GM19324 (cell line): ENCODE results near the gene EPHA4.

Experiments
- ATAC-seq: cut with Tn5 transposase; IDR thresholded peaks from one replicate; pipeline ENCODE4 v1.9.1; 2021; ENCODE audit warnings: mild to moderate bottlenecking, moderate library complexity; ENCODE audit not compliant: unreplicated experiment, low FRiP score

The EPHA4 gene

DNA sequence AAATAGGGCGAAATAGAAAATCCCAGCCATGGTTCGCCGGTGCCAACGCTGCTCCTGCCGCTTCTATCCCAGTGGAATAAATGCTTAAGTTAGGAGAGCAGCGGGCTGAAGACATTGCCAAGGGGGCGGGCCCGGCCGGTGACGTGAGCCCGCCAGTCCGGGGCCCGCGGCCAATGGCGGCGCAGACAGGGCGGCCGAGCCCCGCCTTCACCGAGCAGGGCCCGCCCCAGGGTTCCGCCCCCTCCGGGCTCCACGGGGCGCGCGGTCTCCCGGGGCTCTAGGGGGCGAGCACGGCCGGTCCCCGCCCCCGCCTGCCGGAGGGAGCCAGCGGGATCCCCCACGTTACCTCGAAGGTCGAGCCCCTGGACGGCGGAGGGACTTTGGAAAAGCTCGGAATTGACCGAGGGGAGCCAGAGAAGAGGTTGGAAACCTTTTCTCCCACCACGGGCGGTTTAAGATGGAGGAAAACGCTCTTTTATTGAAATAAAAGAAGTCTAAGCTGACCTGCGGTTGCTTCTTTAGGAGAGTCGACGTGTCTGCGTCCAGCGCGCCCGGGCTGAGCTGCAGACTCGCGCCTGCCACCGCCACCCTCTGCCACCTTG lies at the start of gene EPHA4:
Gene EPHA4 (minus strand): TSS at position 86 of the 602 bp plus-strand sequence. CDS start 56 bp downstream, at position 30.
- peak; percentile 92 for ATAC-seq

DNA sequence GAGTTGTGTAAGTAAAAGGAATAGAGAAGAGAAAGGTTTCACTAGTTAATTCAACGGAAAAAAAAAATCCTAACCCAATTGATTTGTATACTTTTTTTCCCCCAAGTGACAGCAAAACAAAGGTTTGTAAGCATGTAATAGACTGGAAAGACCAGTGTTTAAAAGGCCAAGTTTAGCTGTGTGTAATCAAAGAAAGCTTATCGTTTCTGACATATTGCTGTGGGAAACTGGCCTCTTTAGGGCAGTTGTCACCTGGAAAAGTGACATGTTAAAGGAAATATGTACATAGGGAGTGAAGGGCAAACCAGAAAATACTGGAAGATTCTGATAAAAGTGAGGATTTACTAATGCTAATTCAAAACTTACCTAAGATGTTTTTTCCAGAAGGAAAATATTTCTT lies 45.9 kb upstream of the EPHA4 start:
- no peak for ATAC-seq

DNA sequence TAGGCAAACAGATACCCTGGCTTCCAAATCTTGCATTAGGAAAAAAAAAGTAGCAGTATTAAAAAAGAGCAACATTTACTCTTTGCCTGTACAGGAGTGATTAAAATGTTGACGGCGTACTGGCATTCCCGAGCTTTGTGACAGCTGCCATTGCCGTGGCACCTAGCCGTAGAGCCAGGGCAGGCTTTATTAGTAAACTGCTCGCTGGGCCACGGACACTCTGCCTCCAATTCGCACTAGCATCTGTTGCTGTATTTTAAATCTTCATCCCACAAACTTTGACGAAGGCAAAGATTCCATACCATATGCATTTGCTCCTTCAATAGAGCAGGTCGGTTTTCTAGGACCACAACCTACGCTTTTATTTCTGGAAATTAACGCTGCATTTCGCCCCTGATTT lies 44.5 kb upstream of the EPHA4 start:
- ATAC-seq = no peak

DNA sequence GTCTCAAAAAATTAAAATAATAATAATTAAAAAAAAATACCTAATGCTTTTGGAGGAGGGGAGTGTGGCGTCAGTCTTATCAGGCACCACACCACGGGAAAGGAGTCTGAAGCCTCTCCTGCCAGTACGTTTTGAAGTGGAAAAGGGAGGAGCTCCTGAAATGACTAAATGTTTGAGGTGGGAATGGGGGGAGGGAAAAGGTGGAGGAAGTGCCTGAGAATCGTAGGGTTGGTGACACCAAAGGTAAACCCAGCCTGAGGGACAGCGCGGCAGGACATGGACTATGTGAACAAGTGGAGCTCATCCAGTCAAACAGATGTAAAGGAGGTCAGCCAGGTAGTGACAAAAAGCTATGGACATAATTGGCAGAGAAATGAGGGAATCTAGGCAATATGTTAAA lies 42.2 kb upstream of the EPHA4 start:
- no peak for ATAC-seq

DNA sequence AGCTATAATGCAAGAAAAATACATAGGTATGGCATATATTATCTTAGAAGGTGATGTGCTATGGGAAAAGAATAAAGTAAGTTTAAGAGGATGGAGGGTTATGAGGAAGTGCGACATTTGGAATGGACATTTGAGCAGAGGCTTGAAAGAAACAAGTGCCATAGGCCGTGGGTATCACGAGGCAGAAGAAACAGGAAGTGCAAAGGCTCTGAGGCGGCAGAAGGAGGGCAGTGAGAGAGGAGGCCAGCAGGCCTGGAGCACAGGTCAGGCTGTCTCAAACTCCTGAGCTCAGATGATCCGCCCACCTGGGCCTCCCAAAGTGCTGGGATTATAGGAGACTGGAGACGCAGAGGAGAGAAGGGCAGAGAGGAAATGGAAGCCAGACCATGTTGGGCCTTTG lies 40.7 kb upstream of the EPHA4 start:
- ATAC-seq = no peak

DNA sequence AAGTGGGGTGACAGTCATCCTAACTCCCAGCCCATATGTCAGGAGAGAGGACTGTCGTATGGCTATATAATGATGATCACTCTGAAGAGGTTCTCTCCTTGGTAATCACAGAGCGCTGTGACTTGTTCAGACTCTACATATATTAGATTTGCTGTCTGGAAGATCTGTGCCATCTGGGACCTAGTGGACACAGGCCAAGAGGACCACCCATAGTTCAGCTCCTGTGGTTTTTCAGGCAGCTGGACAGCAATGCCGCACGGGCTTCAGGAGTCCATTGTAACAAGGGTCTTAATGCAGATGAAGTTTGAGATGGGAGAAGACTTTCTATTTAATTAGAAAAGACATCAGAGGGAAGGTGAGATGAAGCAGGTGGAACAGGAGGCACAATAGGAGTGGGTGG lies 40.1 kb upstream of the EPHA4 start:
- no peak for ATAC-seq

DNA sequence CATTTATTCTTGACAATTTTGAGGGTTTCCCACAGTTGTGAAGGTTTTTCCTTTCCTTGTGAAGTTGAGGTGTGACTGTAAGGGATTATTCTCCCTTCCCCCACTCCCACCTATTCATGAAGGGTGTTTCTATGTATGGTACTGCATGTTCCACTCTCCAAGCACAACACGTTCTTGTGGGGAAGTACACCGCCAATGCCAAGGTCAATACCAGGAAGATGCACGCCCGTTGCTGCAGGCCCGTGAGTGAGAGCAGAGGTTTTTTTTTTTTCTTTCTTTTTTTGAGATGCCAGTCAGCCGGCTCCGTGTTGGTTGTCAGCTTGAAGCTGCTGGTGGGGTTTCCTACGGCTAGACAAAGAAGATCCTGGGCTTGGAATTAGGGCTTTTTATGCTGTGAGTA lies 38.6 kb upstream of the EPHA4 start:
- ATAC-seq = no peak

DNA sequence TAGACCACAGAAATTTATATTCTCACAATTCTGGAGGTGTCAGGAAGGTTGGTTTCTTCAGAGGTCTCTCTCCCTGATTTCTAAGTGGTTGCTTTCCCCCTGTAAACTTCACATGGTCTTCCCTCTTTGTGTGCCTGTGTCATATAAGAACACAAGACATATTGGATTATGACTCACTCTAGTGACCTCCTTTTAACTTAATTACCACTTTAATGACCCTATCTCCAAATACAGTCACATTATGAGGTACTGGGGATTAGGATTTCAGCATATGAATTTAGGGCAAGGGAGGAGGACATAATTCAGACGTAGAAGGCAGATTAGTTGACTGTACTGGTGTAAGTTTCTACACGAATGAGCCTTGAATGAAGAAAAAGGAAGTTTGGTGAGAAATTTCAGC lies 38.2 kb upstream of the EPHA4 start:
- ATAC-seq = no peak

DNA sequence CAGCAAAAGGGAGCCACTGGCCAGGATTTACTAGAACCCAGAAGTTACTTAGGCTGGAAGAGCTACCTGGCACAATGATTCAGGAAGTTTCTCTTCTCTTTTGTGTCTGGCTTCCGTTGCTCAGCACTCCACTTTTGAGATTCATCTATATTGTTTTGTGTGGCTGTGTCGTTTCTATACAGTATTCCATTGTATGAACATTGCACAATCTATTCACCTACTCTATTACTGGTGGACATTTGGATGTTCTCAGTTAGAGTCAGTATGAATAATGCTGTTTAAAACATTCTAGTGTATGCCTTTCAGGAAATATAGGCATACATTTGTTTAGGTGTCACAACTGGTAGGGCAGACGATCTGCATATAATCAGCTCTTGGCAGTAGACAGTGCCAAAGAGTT lies 36.3 kb upstream of the EPHA4 start:
- ATAC-seq = no peak

DNA sequence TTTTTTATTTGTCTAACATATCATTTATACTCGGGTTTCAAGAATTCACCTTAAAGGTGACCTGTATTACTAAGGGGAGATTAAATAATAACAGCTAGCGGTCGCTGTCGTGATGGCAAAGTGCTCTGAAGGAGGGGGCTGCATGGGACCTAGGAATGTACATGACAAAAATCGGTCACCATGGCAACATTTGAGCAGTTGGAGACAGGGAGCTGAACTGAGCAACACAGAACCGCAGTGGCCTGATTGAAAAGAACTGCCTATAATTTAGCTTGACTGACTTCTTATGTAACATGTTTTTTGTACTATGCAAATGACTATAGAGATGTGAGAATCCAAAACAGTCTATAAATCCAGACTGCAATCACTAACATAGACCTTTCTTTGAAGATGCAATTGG lies 34.3 kb upstream of the EPHA4 start:
- no peak for ATAC-seq

DNA sequence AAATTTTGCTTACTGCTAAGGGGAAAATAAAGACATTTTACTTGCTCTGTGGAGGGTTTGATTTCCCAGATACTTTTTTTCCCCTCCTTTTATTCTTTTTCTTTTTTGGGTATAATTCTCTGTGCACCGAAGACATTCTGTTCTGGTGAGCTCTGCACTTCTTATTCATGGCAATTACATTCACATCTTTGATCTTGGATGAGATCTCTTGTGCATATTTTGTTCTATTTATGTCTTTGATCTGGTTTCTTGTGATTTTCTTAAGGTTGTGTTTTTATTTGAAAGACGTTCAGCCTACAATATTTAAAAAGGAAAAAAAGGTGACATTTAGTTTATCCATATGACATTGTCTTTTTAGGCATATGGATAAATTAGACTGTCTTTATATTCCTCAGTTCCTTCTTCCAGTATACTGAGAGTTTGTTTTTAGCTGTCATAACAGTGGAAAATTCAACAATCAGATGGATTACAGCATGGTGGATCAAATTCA lies 33.7 kb upstream of the EPHA4 start:
- ATAC-seq = no peak

DNA sequence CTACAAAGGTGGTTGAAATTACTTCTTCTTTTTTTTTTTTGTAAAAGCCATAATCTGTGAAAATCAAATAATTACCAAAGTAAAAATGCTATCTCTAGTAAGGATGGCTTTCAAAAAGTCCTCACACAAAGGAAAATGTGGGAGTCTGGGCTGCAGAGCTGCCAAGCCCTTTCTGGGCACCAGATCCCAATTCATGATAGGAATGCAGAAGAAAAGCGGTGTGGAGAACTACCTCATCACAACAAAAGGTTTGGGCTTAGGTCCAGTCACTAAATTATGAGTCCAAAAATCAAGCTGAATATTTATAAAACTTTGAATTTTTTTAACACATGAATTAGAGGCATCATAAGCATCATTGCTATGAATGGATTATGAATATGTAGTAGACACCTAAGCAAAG lies 30.8 kb upstream of the EPHA4 start:
- no peak for ATAC-seq

DNA sequence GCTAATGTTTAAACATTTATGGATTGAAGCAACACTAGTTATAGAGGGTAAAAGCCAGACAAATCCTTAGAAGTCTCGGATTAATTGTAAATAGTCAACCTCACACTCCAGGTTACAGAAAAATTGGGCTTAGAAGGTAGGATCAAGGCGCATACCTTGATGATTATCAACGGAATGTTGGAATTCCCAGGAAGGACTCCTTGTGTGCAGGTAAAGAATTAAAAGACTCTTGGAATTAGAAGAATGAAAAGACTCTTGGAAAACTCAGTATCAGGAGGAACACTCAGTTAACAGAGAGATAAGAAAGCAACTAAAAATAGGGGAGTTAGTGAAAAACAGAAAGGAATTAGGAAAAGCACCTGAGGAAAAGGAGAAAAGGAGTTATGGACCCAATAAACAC lies 29.3 kb upstream of the EPHA4 start:
- ATAC-seq = no peak

DNA sequence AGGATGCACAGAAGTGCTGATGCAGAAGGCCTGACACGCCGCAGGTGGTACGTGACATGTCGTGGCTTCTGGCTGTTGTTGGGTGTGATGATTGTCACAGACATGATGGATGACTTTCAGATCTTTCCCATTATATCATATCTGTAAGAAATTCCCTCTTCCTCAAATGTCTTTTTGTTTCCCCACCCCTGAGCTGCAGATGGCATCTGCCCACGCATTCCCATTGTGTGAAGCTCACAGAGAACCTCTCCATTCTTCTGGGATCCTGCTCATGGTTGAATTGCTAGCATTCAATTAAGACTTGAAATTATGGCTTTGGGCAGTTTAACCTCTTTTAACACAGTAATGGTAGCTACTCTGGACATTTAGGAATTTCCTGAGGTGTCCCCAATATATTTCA lies 28.3 kb upstream of the EPHA4 start:
- ATAC-seq = no peak

DNA sequence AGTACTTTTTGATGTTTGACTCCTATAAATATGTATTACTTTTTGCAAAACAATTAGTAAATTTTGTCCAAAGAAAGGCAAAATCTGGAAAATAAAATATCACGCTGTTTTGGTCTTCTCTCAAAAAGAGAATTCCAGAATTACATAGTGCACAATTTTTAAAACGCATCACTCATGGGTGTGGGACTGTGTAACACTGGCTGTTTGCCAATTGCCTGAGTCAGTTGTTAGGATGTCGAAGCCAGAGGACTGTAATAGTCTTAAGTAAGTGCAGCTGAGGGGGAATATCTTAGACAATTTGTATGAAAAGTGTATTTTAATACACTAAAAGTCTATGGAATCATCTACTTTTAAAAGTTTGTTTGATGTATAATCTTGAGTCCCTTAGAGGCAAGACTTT lies 24.1 kb upstream of the EPHA4 start:
- no peak for ATAC-seq

DNA sequence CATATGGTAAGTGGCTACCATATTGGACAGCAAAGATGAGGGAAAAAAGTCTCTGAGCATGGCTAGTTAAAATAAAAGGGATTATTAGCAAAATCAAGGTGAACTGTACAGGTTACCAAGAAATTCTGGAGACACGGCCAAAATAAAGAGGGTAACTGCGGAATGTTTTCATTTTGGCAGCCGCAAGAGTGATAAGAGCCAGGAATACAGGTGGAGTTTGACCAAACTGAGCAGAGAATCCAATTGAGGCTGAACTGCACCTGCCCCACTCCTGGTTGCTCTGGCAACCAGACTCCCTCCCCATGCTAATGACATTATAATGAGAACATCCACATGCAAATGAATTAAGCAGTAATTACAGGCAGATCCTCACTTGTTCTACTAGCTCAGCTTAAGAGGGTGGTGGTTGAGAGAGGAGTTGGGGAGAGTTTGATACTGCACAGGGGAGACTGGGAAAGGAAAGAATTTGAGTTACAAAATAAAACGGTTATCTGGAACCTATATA lies 18.8 kb upstream of the EPHA4 start:
- ATAC-seq = no peak

DNA sequence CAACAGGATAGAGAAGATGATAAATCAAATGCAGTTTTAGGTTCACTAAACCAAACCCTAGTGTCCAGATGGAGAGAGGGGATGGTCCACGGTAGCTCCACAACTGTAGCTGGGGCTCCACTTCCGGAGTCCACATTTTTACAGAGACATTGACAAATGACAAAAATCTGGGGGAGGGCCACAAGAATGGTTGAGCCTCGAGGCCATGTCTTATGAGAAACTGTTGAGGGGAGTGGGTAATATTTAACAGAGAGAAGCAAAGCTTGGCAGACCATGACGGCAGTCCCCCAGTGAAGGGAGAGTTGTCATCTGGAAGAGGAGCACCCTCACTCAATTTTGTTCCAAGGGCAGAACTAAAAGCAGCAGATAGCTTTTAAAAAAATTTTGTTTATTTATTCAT lies 17.6 kb upstream of the EPHA4 start:
- no peak for ATAC-seq

DNA sequence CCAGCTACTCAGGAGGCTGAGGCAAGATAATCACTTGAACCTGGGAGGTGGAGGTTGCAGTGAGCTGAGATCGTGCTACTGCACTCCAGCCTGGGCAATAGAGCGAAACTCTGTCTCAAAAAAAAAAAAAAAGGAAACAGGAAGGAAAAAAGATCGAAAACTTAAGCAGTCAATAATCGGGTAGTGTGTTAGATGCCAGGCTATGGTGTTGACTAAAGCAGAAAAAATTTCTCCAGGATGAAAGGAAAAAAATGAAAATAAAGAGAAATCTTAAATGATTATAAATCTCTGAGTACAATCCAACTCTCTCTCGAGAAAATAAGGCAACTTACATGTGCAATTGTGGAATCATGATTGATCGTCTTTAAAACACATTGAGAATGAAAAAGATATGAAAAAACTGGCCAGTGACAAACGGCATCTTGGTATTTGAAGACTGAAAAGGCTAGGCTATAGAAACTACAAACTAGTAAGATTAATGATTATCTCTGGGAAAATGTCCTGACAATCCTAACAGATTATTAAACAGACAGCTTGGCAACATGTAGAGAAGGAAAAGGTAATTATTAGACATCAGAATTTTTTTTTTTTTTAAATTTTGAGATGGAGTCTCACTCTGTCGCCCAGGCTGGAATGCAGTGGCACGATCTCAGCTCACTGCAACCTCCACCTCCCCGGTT lies 16.3 kb upstream of the EPHA4 start:
- no peak for ATAC-seq

DNA sequence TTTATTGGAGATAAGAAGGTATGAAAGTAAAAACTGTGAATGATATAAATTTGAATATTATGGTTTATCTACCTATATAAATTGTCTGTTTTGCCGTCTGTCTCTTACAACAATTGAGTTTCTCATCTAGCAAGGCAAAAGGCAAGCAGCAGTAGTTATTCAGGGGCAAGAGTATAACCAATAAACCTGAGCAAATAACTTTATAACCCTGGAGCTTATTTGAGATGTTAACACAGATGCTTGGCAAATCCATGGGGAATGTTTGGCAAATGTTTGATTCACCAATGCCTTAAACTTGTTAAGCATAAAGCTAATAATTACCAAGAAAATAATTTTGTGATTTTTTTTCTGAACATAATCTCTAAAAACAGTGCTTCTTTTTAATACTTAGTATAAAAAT lies 9.9 kb upstream of the EPHA4 start:
- ATAC-seq = no peak

DNA sequence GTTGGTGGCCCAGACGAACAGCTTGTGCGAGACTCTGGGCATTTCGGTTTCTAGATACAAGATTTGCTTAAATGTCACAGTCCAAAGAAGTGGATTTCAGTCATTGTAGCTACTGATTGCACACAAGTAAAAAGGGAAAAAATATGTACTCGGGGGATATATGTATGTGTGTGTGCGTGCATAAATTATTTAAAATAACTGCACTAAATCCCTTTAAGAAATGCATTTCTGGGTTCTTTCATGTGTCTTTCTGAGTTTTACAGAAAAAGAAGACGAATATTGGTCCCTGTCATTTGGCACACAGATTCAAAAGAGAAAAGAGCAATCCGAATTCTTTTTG lies 2.1 kb upstream of the EPHA4 start:
- ATAC-seq = no peak

DNA sequence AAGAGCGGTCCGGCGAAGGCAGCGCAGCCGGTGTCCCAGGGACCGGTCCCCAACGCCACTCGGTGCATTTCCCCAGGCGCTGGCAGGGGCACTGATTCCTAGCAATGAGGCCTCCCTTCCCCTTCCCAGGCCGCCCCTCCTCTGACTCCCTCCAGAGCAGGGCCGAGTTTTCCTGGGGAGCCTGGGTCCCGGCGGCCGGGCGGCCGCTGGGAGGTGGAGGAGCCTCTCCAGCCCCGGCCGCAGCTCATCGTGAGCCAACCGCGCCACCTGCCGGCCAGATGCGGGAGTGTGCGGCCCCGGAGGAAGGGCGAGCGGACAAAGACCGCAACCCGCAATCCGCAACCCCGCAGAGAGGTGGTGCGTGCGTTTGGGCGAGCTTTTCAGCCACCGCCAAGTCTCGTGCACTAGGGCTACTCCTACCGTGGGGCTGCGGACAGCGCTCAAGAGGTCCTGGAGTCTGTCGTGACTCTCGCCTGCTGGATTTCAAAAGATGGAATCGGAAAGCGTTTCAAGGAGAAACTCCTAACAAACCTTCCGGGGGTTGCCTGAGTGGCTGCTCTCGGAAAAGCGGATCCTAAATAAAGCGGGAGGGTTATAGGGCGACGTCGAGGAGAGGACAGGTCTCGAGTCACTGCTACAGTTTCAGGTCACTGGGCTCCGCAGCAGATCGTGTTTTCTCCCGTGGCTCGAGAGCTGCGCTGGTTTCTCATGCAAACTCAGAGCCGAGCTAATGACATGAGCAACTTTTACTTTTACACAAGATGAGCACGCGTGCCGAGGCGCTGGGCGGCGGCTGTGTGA lies 1.5 kb upstream of the EPHA4 start:
- ATAC-seq = peak; percentile 59
